Muscle layer of colon (tissue), 2 donors: ENCODE measurements around the gene GDE1.

Source experiments
- H3K27ac ChIP-seq: one replicate; pipeline ENCODE4 v1.7.0; 2013; ENCODE audit warnings: low read depth, mild to moderate bottlenecking, low read length, moderate library complexity
- H3K27me3 ChIP-seq, 2 donors: one replicate each; pipeline ENCODE4 v1.7.0; 2013; ENCODE audit warnings: low read length in 2 of 2, mild to moderate bottlenecking in 2 of 2; ENCODE audit not compliant: insufficient read depth in 2 of 2, control insufficient read depth in 1 of 2
- H3K36me3 ChIP-seq: one replicate; pipeline ENCODE4 v1.7.0; 2013; ENCODE audit warnings: mild to moderate bottlenecking, low read length; ENCODE audit not compliant: insufficient read depth
- H3K4me1 ChIP-seq: one replicate; pipeline ENCODE4 v1.7.0; 2013; ENCODE audit warnings: mild to moderate bottlenecking, low read length; ENCODE audit not compliant: insufficient read depth
- H3K4me3 ChIP-seq, 2 donors: one replicate each; pipeline ENCODE4 v1.7.0; 2013; ENCODE audit warnings: low read length in 2 of 2, low read depth in 1 of 2, mild to moderate bottlenecking in 1 of 2, moderate library complexity in 1 of 2
- H3K9ac ChIP-seq: one replicate; pipeline ENCODE4 v1.7.0; 2013; ENCODE audit warnings: low read length
- H3K9me3 ChIP-seq: one replicate; pipeline ENCODE4 v1.7.0; 2013; ENCODE audit warnings: mild to moderate bottlenecking, low read length
- donor health status: abdominal sarcoma.
- donor health status: Adenocarcinoma of cecum.

Gene GDE1

GRCh38 chr16:19505600-19506303, 16.1 kb downstream of the GDE1 start:
- no peaks in the 10 kb centered on the region for H3K4me1 ChIP-seq
- no peaks in the 10 kb centered on the region for H3K27me3 ChIP-seq
- peaks cover 45% of the 10 kb centered on the region for H3K36me3 ChIP-seq
- H3K9me3 ChIP-seq, result no peaks in the 10 kb centered on the region
- no peak overlapping the region for H3K9ac ChIP-seq
- H3K27ac ChIP-seq, result no peak overlapping the region
- no peak overlapping the region for H3K4me3 ChIP-seq

- no peaks in the 10 kb centered on the region for H3K4me1 ChIP-seq
- H3K36me3 ChIP-seq, result peaks cover 47% of the 10 kb centered on the region
- H3K4me3 ChIP-seq, result no peak overlapping the region
- no peaks in the 10 kb centered on the region for H3K27me3 ChIP-seq
- no peak overlapping the region for H3K9ac ChIP-seq
- H3K27ac ChIP-seq, result no peak overlapping the region
- no peaks in the 10 kb centered on the region for H3K9me3 ChIP-seq
Observed at GRCh38 chr16:19503461-19504075, 18.3 kb downstream of the GDE1 start.

- H3K27me3 ChIP-seq, result no peaks in the 10 kb centered on the region
- no peak overlapping the region for H3K27ac ChIP-seq
- no peak overlapping the region for H3K9ac ChIP-seq
- peaks cover 44% of the 10 kb centered on the region for H3K36me3 ChIP-seq
- no peaks in the 10 kb centered on the region for H3K4me1 ChIP-seq
- H3K9me3 ChIP-seq, result no peaks in the 10 kb centered on the region
- H3K4me3 ChIP-seq, result no peak overlapping the region
Observed at GRCh38 chr16:19502395-19503131, 19.3 kb downstream of the GDE1 start.

- Histone ChIP-seq H3K9me3 (no peaks in the 10 kb centered on the region), H3K9ac (no peak overlapping the region), H3K4me1 (no peaks in the 10 kb centered on the region), H3K4me3 (no peak overlapping the region), H3K27ac (no peak overlapping the region), H3K27me3 (no peaks in the 10 kb centered on the region), H3K36me3 (peaks cover 29% of the 10 kb centered on the region)
Observed at GRCh38 chr16:19499481-19499880, 22.4 kb downstream of the GDE1 start.

GRCh38 chr16:19499006-19499405, 22.9 kb downstream of the GDE1 start:
- H3K4me3 ChIP-seq, result no peak overlapping the region
- no peak overlapping the region for H3K27ac ChIP-seq
- no peaks in the 10 kb centered on the region for H3K4me1 ChIP-seq
- no peaks in the 10 kb centered on the region for H3K9me3 ChIP-seq
- no peaks in the 10 kb centered on the region for H3K27me3 ChIP-seq
- no peak overlapping the region for H3K9ac ChIP-seq
- peaks cover 27% of the 10 kb centered on the region for H3K36me3 ChIP-seq

- Histone ChIP-seq H3K27ac (no peak overlapping the region), H3K9me3 (no peaks in the 10 kb centered on the region), H3K9ac (no peak overlapping the region), H3K27me3 (no peaks in the 10 kb centered on the region), H3K4me3 (no peak overlapping the region), H3K36me3 (peaks cover 13% of the 10 kb centered on the region), H3K4me1 (no peaks in the 10 kb centered on the region)
Observed at GRCh38 chr16:19497176-19497575, 24.7 kb downstream of the GDE1 start.

GRCh38 chr16:19490619-19491018, 31.3 kb downstream of the GDE1 start:
- H3K27ac ChIP-seq, result no peak overlapping the region
- no peaks in the 10 kb centered on the region for H3K27me3 ChIP-seq
- H3K9me3 ChIP-seq, result no peaks in the 10 kb centered on the region
- no peak overlapping the region for H3K9ac ChIP-seq
- no peak overlapping the region for H3K4me3 ChIP-seq
- no peaks in the 10 kb centered on the region for H3K36me3 ChIP-seq
- no peaks in the 10 kb centered on the region for H3K4me1 ChIP-seq

- H3K4me3 ChIP-seq, result no peak overlapping the region
- H3K9ac ChIP-seq, result no peak overlapping the region
- no peaks in the 10 kb centered on the region for H3K36me3 ChIP-seq
- H3K27me3 ChIP-seq, result no peaks in the 10 kb centered on the region
- no peak overlapping the region for H3K27ac ChIP-seq
- no peaks in the 10 kb centered on the region for H3K4me1 ChIP-seq
- H3K9me3 ChIP-seq, result no peaks in the 10 kb centered on the region
Observed at GRCh38 chr16:19488213-19488640, 33.7 kb downstream of the GDE1 start.

- H3K9me3 ChIP-seq, result no peaks in the 10 kb centered on the region
- no peak overlapping the region for H3K4me3 ChIP-seq
- H3K27ac ChIP-seq, result no peak overlapping the region
- H3K4me1 ChIP-seq, result no peaks in the 10 kb centered on the region
- no peak overlapping the region for H3K9ac ChIP-seq
- H3K27me3 ChIP-seq, result no peaks in the 10 kb centered on the region
- H3K36me3 ChIP-seq, result no peaks in the 10 kb centered on the region
Observed at GRCh38 chr16:19486750-19487325, 35.1 kb downstream of the GDE1 start.

GRCh38 chr16:19486051-19486450, 35.8 kb downstream of the GDE1 start:
- no peak overlapping the region for H3K27ac ChIP-seq
- no peak overlapping the region for H3K9ac ChIP-seq
- no peaks in the 10 kb centered on the region for H3K9me3 ChIP-seq
- H3K4me3 ChIP-seq, result no peak overlapping the region
- H3K27me3 ChIP-seq, result no peaks in the 10 kb centered on the region
- H3K4me1 ChIP-seq, result no peaks in the 10 kb centered on the region
- no peaks in the 10 kb centered on the region for H3K36me3 ChIP-seq

GRCh38 chr16:19485611-19486010, 36.3 kb downstream of the GDE1 start:
- Histone ChIP-seq H3K36me3 (no peaks in the 10 kb centered on the region), H3K27ac (no peak overlapping the region), H3K4me1 (no peaks in the 10 kb centered on the region), H3K9ac (no peak overlapping the region), H3K4me3 (no peak overlapping the region), H3K27me3 (no peaks in the 10 kb centered on the region), H3K9me3 (no peaks in the 10 kb centered on the region)
